Trophoblast cell (in vitro differentiated cells and primary cell): Measurements from ENCODE around the gene E4F1.

Experiments used
- DNase-seq, 2 donors: peaks; one replicate each; pipeline ENCODE4 v3.0.0-alpha.2; 2016
- H2AFZ ChIP-seq: 2 replicates; pipeline ENCODE4 v1.6.1; 2013; ENCODE audit warnings: low read length, moderate library complexity, mild to moderate bottlenecking; ENCODE audit not compliant: insufficient read depth, poor library complexity
- H2AK5ac ChIP-seq: 2 replicates; pipeline ENCODE4 v1.6.1; 2013; ENCODE audit warnings: mild to moderate bottlenecking, low read length
- H2BK120ac ChIP-seq: 2 replicates; pipeline ENCODE4 v1.6.1; 2013; ENCODE audit warnings: low read length, mild to moderate bottlenecking, moderate library complexity; ENCODE audit not compliant: insufficient read depth, poor library complexity
- H2BK12ac ChIP-seq: 2 replicates; pipeline ENCODE4 v1.6.1; 2013; ENCODE audit warnings: mild to moderate bottlenecking, low read length, moderate library complexity
- H2BK5ac ChIP-seq: 2 replicates; pipeline ENCODE4 v1.6.1; 2013; ENCODE audit warnings: low read length, low read depth, moderate library complexity, mild to moderate bottlenecking; ENCODE audit not compliant: poor library complexity
- H3K14ac ChIP-seq: 2 replicates; pipeline ENCODE4 v1.6.1; 2013; ENCODE audit warnings: mild to moderate bottlenecking, low read length
- H3K18ac ChIP-seq: 2 replicates; pipeline ENCODE4 v1.6.1; 2013; ENCODE audit warnings: mild to moderate bottlenecking, low read length
- H3K23ac ChIP-seq: 2 replicates; pipeline ENCODE4 v1.6.1; 2013; ENCODE audit warnings: low read length
- H3K27ac ChIP-seq: 2 replicates; pipeline ENCODE4 v1.5.1; 2013; ENCODE audit warnings: low read depth, mild to moderate bottlenecking, inconsistent platforms, low read length, moderate library complexity
- H3K27me3 ChIP-seq: 2 replicates; pipeline ENCODE4 v1.6.1; 2013; ENCODE audit warnings: inconsistent platforms, mild to moderate bottlenecking, low read length, moderate library complexity; ENCODE audit not compliant: insufficient read depth
- H3K36me3 ChIP-seq, 2 experiments: 1 replicate in 1 of 2; 2 replicates in 1 of 2; pipeline ENCODE4 v1.6.1; 2013; ENCODE audit warnings: low read length in 2 of 2, mild to moderate bottlenecking in 2 of 2, moderate library complexity in 1 of 2; ENCODE audit not compliant: insufficient read depth in 2 of 2, control insufficient read depth in 1 of 2
- H3K4ac ChIP-seq: 2 replicates; pipeline ENCODE4 v1.6.1; 2013; ENCODE audit warnings: low read depth, mild to moderate bottlenecking, low read length, moderate library complexity
- H3K4me1 ChIP-seq, 2 experiments: 1 replicate in 1 of 2; 2 replicates in 1 of 2; pipeline ENCODE4 v1.6.1; 2013; ENCODE audit warnings: low read length in 2 of 2, mild to moderate bottlenecking in 2 of 2, moderate library complexity in 1 of 2; ENCODE audit not compliant: insufficient read depth in 2 of 2, control insufficient read depth in 1 of 2
- H3K4me2 ChIP-seq: 2 replicates; pipeline ENCODE4 v1.6.1; 2013; ENCODE audit warnings: inconsistent platforms, mild to moderate bottlenecking, low read length, moderate library complexity
- H3K4me3 ChIP-seq: 2 replicates; pipeline ENCODE4 v1.5.1; 2013; ENCODE audit warnings: mild to moderate bottlenecking, low read depth, low read length, inconsistent platforms
- H3K79me1 ChIP-seq: one replicate; pipeline ENCODE4 v1.6.1; 2013; ENCODE audit warnings: low read length
- H3K79me2 ChIP-seq: 2 replicates; pipeline ENCODE4 v1.6.1; 2013; ENCODE audit warnings: low read length, mild to moderate bottlenecking; ENCODE audit not compliant: control insufficient read depth, insufficient read depth, poor library complexity
- H3K9ac ChIP-seq: 2 replicates; pipeline ENCODE4 v1.6.1; 2013; ENCODE audit warnings: mild to moderate bottlenecking, low read length
- H3K9me3 ChIP-seq: 2 replicates; pipeline ENCODE4 v1.6.1; 2013; ENCODE audit warnings: low read depth, mild to moderate bottlenecking, control low read depth, inconsistent platforms, low read length; ENCODE audit not compliant: insufficient read depth
- H4K12ac ChIP-seq: 2 replicates; pipeline ENCODE4 v1.6.1; 2013; ENCODE audit warnings: low read depth, mild to moderate bottlenecking, low read length, moderate library complexity
- H4K8ac ChIP-seq: 2 replicates; pipeline ENCODE4 v1.6.1; 2013; ENCODE audit warnings: low read depth, mild to moderate bottlenecking, low read length, moderate library complexity
- H4K91ac ChIP-seq: one replicate; pipeline ENCODE4 v1.6.1; 2013; ENCODE audit warnings: low read depth, mild to moderate bottlenecking, low read length, moderate library complexity
- WGBS: extraction: QIAGEN DNeasy Blood & Tissue Kit; methylation state at CpG from one replicate; pipeline ENCODE4 v1.1.7; 2013; ENCODE audit warnings: missing lambda C conversion rate; ENCODE audit not compliant: insufficient read length, insufficient coverage; ENCODE audit errors: extremely low coverage; 5-methylcytosine and 5-hydroxymethylcytosine counted together

E4F1 gene

DNA sequence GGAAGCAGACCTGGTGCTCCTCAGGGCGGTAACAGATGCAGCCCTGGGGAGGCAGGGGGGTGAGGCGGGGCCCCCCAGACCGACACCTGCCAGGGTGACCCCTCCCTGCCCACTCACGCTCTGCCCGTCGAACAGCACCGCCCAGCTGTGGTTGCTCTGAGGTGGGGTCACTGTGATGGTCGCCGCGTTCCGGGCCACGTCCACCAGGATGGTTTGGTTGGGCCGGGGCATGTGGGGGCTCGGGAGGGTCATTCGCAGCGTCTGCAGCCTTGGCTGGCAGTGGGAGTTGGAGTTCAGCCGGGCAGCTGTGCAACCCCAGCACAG is 13.4 kb upstream of the E4F1 start:
- Histone ChIP-seq H2BK5ac (no peak overlapping the region), H4K8ac (no peak overlapping the region), H3K27ac (no peak overlapping the region), H3K14ac (no peak overlapping the region), H3K9me3 (peaks cover 3% of the 10 kb centered on the region), H2AK5ac (no peak overlapping the region), H3K23ac (peak overlapping the region; percentile 19), H3K79me2 (peaks cover 16% of the 10 kb centered on the region), H3K27me3 (no peaks in the 10 kb centered on the region), H3K36me3 (peaks cover 49 to 50% of the 10 kb centered on the region in 2 experiments), H2BK120ac (no peak overlapping the region), H2AFZ (no peak overlapping the region), H4K91ac (no peak overlapping the region), H3K4me2 (no peak overlapping the region), H4K12ac (no peak overlapping the region), H2BK12ac (no peak overlapping the region), H3K79me1 (peaks cover 16% of the 10 kb centered on the region), H3K9ac (no peak overlapping the region), H3K4me3 (no peak overlapping the region), H3K18ac (no peak overlapping the region), H3K4ac (no peak overlapping the region), H3K4me1 (peaks cover 32 to 36% of the 10 kb centered on the region in 2 experiments)
- WGBS: no CpG with 5 or more reads among the region's 17 CpGs
- no peak for DNase-seq

DNA sequence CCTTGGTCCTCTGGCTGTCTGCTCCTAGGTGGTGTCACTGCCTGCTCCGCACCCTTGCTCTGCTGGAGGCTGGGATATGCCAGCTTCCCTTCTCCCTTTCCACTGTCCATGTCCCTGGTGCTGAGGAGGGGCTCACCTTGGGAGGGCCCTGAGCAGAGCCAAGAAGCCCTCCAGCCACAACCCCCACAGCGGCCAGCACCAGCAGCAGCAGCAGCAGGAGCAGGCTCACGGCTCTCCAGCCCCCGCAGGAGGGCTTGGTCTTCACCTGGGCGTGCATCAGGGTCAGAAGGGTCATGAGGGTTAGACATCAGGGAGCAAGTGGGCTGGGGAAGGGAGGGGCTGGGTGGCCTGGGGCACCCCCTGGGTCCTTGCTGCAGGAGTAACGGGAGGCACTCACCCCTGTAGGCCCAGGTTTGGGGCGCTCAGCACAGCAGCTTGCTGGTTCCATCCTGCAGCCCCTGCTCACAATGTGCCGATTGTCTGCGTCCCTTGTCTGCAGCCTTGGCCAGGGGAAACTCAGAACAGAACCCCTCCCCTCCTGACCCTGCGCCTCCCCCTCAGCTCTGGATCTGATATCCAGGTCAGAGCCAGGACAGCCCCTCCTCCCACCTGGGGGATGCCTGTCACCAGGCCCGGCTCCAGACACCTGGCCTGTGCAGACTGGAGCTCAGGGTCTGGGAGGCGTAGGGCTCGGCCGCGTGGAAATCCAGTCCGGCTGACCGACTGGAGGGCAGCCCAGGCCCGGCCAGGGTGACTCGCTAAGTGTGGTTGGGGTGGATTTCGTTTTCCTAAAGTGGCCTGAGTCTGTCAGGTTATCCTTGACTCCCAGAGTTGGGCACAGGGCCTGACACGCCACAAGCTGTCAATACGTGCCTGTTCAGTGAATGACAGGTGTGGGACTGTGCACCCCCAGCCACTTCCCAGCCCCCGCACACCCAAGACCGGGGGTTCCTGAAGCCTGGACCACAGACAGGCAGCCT is 12.7 kb upstream of the E4F1 start, which contains the start of gene BRICD5:
Gene BRICD5, minus strand, starts transcription at position 478 of the 980 bp plus-strand sequence. Its CDS starts 30 bp downstream, at position 448.
- Histone ChIP-seq H2BK12ac (no peak within 1 kb of the TSS), H3K27ac (peak within 1 kb of the TSS; percentile 20), H2AFZ (no peak within 1 kb of the TSS), H2AK5ac (no peak within 1 kb of the TSS), H3K4me3 (no peak within 1 kb of the TSS), H3K9me3 (peaks cover 3% of the 10 kb centered on the region), H3K79me2 (peaks cover 14% of the 10 kb centered on the region), H3K14ac (no peak within 1 kb of the TSS), H3K18ac (no peak within 1 kb of the TSS), H3K27me3 (no peaks in the 10 kb centered on the region), H4K12ac (peak within 1 kb of the TSS; percentile 22), H4K8ac (peak within 1 kb of the TSS; percentile 20), H3K4ac (no peak within 1 kb of the TSS), H2BK5ac (no peak within 1 kb of the TSS), H3K79me1 (peaks cover 14% of the 10 kb centered on the region), H3K4me1 (peaks cover 32 to 36% of the 10 kb centered on the region in 2 experiments), H4K91ac (no peak within 1 kb of the TSS), H3K9ac (no peak within 1 kb of the TSS), H3K36me3 (peaks cover 49 to 50% of the 10 kb centered on the region in 2 experiments), H3K23ac (peak within 1 kb of the TSS; percentile 19), H2BK120ac (no peak within 1 kb of the TSS), H3K4me2 (peak within 1 kb of the TSS; percentile 6)
- no peak for DNase-seq
- WGBS: no CpG with 5 or more reads among the region's 24 CpGs

DNA sequence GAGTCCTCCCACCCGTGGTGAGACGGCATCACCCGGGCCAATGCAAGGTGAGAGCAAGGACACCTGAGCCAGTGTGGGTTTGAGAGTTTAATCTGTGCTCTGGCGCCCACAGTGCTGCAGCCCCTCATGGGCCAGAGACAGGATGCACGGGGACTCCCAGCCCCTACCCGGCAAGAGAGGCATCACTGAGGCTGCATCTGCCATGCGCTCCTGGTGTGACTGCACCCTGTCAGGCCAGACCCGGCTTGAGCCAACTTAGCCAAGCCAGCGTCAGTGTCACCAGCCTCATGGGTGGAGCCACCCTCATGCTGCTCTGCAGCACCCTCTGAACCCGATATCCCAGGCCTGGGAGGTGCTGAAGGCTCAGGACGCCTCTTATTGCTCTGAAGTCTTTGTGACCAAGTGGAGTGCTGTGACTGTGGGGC is 11.5 kb upstream of the E4F1 start:
- Histone ChIP-seq H2BK12ac (no peak overlapping the region), H4K12ac (peak overlapping the region; percentile 14), H3K23ac (no peak overlapping the region), H3K4me3 (no peak overlapping the region), H2AK5ac (no peak overlapping the region), H3K4me1 (peaks cover 26 to 30% of the 10 kb centered on the region in 2 experiments), H3K79me1 (peaks cover 9% of the 10 kb centered on the region), H3K9ac (peak overlapping the region; percentile 2), H3K4me2 (no peak overlapping the region), H3K14ac (no peak overlapping the region), H4K91ac (no peak overlapping the region), H3K27ac (peak overlapping the region; percentile 2), H2BK120ac (no peak overlapping the region), H2AFZ (no peak overlapping the region), H3K27me3 (no peaks in the 10 kb centered on the region), H4K8ac (no peak overlapping the region), H3K18ac (peak overlapping the region; percentile 26), H2BK5ac (no peak overlapping the region), H3K4ac (peak overlapping the region; percentile 21), H3K36me3 (peaks cover 46 to 47% of the 10 kb centered on the region in 2 experiments), H3K79me2 (peaks cover 10% of the 10 kb centered on the region), H3K9me3 (peaks cover 3% of the 10 kb centered on the region)
- no CpG with 5 or more reads among the region's 11 CpGs for WGBS
- DNase-seq: no peak

DNA sequence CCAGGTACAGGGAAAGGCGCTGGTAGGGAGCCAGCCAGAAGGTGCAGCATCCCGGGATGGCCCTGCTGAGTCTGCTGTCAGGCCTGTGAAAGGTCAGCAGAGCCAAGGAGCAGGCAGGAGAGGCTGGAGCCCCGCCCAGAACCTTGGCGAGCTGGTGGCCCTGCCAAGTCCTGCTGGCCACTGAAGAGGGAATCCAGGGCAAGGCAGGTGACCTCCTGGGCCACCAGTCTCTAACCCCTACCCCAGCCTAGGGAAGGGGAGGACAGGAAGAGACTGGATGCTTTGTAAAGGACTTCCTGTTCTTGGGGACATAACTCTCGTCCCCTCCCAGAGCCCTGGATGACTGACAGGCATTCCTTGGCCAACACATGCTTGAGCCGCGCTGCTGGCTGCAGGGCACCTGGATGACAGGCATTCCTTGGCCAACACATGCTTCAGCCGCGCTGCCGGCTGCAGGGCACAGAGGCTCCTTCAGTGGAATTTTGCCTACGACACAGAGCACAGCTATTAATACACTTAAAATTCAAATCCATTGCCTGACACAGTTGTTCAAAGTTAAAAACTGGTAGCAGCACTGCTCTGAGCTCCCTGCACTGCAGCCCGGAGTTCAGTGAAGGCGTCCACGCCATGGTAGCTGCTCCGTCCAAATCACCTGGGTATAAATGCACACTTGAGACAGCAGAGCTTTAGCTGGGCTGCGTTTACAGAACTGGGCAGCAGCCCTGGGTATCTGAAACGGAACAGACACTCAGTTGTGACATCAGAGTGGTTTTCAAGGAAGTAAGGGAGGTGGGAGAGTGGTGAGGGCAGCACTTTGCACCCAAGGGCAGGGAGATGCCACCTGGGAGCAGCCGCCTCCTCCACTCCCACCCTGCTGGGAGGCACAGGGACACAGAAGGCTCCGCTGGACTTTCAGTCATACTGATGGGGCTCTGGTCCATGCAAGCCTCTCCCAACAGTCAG is 10.7 kb upstream of the E4F1 start:
- no peaks in the 10 kb centered on the region for H3K27me3 ChIP-seq
- H3K27ac ChIP-seq: no peak overlapping the region
- H3K14ac ChIP-seq: no peak overlapping the region
- no peak overlapping the region for H4K91ac ChIP-seq
- H2AFZ ChIP-seq: no peak overlapping the region
- H2BK5ac ChIP-seq: no peak overlapping the region
- WGBS: no CpG with 5 or more reads among the region's 19 CpGs
- no peak overlapping the region for H2BK120ac ChIP-seq
- H3K18ac ChIP-seq: no peak overlapping the region
- peak overlapping the region; percentile 93 for H3K4me2 ChIP-seq
- H2AK5ac ChIP-seq: no peak overlapping the region
- peak overlapping the region; percentile 14 for H4K12ac ChIP-seq
- peaks cover 3% of the 10 kb centered on the region for H3K9me3 ChIP-seq
- peak; percentile 97 for DNase-seq
- peaks cover 26 to 30% of the 10 kb centered on the region in 2 experiments for H3K4me1 ChIP-seq
- peaks cover 9% of the 10 kb centered on the region for H3K79me1 ChIP-seq
- H3K4me3 ChIP-seq: peak overlapping the region; percentile 11
- peaks cover 39 to 40% of the 10 kb centered on the region in 2 experiments for H3K36me3 ChIP-seq
- peaks cover 10% of the 10 kb centered on the region for H3K79me2 ChIP-seq
- peak overlapping the region; percentile 61 for H3K4ac ChIP-seq
- H3K23ac ChIP-seq: no peak overlapping the region
- H4K8ac ChIP-seq: no peak overlapping the region
- H3K9ac ChIP-seq: peak overlapping the region; percentile 4
- no peak overlapping the region for H2BK12ac ChIP-seq
